Hepatic stellate cell (primary cell): ENCODE results near the gene CPZ.
"Not testable (repeated sequence)": the region's sequence is repeated elsewhere in the genome, so short reads cannot be mapped to it uniquely, and the experiment has no call there.

Experiments
- DNase-seq: peaks from one replicate; pipeline ENCODE4 v3.0.0; 2011; ENCODE audit warnings: low spot score

The CPZ gene

GRCh38 chr4:8640816-8641215 lies 48.3 kb downstream of the CPZ start:
- DNase-seq, result no peak

- no peak for DNase-seq
Measured at GRCh38 chr4:8641256-8641655, 48.7 kb downstream of the CPZ start.

GRCh38 chr4:8641931-8642650 lies 49.5 kb downstream of the CPZ start:
- DNase-seq, result no peak

GRCh38 chr4:8642651-8643321 lies 50.2 kb downstream of the CPZ start:
- no peak for DNase-seq

- no peak for DNase-seq
Measured at GRCh38 chr4:8643441-8643840, 50.9 kb downstream of the CPZ start.

- no peak for DNase-seq
Measured at GRCh38 chr4:8643986-8644385, 51.4 kb downstream of the CPZ start.

- DNase-seq, result no peak
Measured at GRCh38 chr4:8644461-8644891, 51.9 kb downstream of the CPZ start.

- DNase-seq, result no peak
Measured at GRCh38 chr4:8644966-8645752, 52.6 kb downstream of the CPZ start.

- DNase-seq, result no peak
Measured at GRCh38 chr4:8645753-8646124, 53.2 kb downstream of the CPZ start.

GRCh38 chr4:8646296-8647093 lies 53.9 kb downstream of the CPZ start:
- DNase-seq, result no peak

- no peak for DNase-seq
Measured at GRCh38 chr4:8647094-8647570, 54.6 kb downstream of the CPZ start.

GRCh38 chr4:8647626-8648025 lies 55.1 kb downstream of the CPZ start:
- no peak for DNase-seq

GRCh38 chr4:8648296-8648695 lies 55.7 kb downstream of the CPZ start:
- no peak for DNase-seq

- DNase-seq, result no peak
Measured at GRCh38 chr4:8648816-8649630, 56.5 kb downstream of the CPZ start.

- no peak for DNase-seq
Measured at GRCh38 chr4:8649631-8650361, 57.2 kb downstream of the CPZ start.

GRCh38 chr4:8651661-8652180 lies 59.2 kb downstream of the CPZ start:
- no peak for DNase-seq

GRCh38 chr4:8652181-8653078 lies 59.9 kb downstream of the CPZ start:
- DNase-seq, result no peak

GRCh38 chr4:8653326-8654000 lies 60.9 kb downstream of the CPZ start:
- DNase-seq, result no peak

GRCh38 chr4:8654139-8654538 lies 61.6 kb downstream of the CPZ start:
- DNase-seq, result not testable (repeated sequence)
